H1 (cell line): Measurements from ENCODE around the gene CDK5RAP2. TPM values are rescaled to one million over a fixed set of nuclear protein-coding genes. Genes with fewer than 3 reads are reported as not detected.

Experiments used
- CEBPB ChIP-seq: IDR thresholded peaks from 2 replicates; pipeline ENCODE4 v1.6.1; 2012; ENCODE audit warnings: low read depth, low read length
- CHD7 ChIP-seq: fragments of 300-600 bp; sonication (generic); IDR thresholded peaks from 2 replicates; pipeline ENCODE4 v1.7.1; 2012; ENCODE audit warnings: low read length, moderate library complexity, mild to moderate bottlenecking, inconsistent platforms; ENCODE audit not compliant: insufficient replicate concordance
- JUND ChIP-seq: IDR thresholded peaks from 2 replicates; pipeline ENCODE4 v1.6.1; 2011; ENCODE audit warnings: mild to moderate bottlenecking, improper control_type of control experiment, low read length
- POLR2A ChIP-seq, 2 experiments: IDR thresholded peaks; 1 replicate in 1 of 2; 2 replicates in 1 of 2; pipeline ENCODE4 v1.6.1; 2011; ENCODE audit warnings: low read depth in 2 of 2, low read length in 2 of 2, mild to moderate bottlenecking in 2 of 2; ENCODE audit errors: control extremely low read depth in 1 of 2
- SRF ChIP-seq: IDR thresholded peaks from 2 replicates; pipeline ENCODE4 v1.6.1; 2011; ENCODE audit warnings: mild to moderate bottlenecking, low read depth, low read length, moderate library complexity
- polyA plus RNA-seq, 7 experiments: library from polyadenylated mRNA; depleted of rRNA in 3 of 7; stranded (reverse) in 5 of 7; unstranded in 2 of 7; fragments of >200 nt in 5 of 7; fragments of 200-250 nt in 2 of 7; gene quantifications; 1 replicate in 5 of 7; 2 replicates in 1 of 7; 4 replicates in 1 of 7; pipeline versions ENCODE4 v1.2.1 to v1.2.3, GENCODE V29; 2011 to 2013; ENCODE audit warnings: missing spikeins in 2 of 7, mixed read lengths in 2 of 7
- total RNA-seq: library from RNA; stranded (reverse); fragmentation: NEBNext Ultra II Directional; extraction: Animal tissue kit (Norgen Biotek cat#: 25700); gene quantifications from 2 replicates; pipeline ENCODE4 v1.2.1, GENCODE V29; 2021

CDK5RAP2 gene
- total and polyA plus RNA-seq, 2 of the 8 experiments (the other 6 are each of a cell fraction or from before 2014, with no cell fraction given) = 19.8 to 49.4 TPM

- TF ChIP-seq JUND = no peak
- no peak for TF ChIP-seq CHD7
- no peak for TF ChIP-seq SRF
- TF ChIP-seq POLR2A (IDR thresholded peaks at IDR 0.05; ENCODE audit: control extremely low read depth in 1 of 2, low read depth in 2 of 2, low read length in 2 of 2) = no peak
- TF ChIP-seq CEBPB = no peak
Measured at GRCh38 chr9:120443976-120444375, 136.0 kb downstream of the CDK5RAP2 start (continued).
